Measurements from ENCODE around the gene LMO7. TPM values are rescaled to one million over a fixed set of nuclear protein-coding genes. Genes with fewer than 3 reads are reported as not detected.

The LMO7 gene
- total and polyA plus RNA-seq, 11 donors, result 195 to 573 (median 425) TPM

DNA sequence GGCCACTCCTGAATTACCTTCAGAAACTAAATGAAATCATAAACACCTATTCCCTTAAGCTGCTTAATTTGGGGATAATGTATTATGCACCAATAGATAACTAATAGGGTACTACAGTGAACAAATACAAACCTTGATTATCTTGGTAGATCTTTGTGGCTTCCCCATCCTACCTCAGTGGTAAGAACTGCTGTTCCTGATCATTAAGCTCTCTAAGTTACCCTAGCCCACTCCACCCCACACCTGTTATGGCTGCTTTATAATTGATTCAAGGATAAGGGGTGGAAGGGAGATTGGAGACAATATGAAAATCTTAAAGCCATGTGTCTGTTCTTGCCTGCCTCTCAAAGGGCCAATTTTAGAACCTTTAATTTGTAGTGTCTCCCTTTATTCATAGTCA is 121.2 kb downstream of the LMO7 start:
- Histone ChIP-seq H3K4me1 (peaks cover 0 to 18% (median 0%) of the 10 kb centered on the region in 12 donors), H3K36me3 (no peaks in the 10 kb centered on the region), H3K9me3 (peaks cover 0 to 10% (median 0%) of the 10 kb centered on the region in 12 donors), H3K4me3 (no peak overlapping the region), H3K27me3 (no peaks in the 10 kb centered on the region), H3K27ac (no peak overlapping the region)
- TF ChIP-seq, protein P1, sequence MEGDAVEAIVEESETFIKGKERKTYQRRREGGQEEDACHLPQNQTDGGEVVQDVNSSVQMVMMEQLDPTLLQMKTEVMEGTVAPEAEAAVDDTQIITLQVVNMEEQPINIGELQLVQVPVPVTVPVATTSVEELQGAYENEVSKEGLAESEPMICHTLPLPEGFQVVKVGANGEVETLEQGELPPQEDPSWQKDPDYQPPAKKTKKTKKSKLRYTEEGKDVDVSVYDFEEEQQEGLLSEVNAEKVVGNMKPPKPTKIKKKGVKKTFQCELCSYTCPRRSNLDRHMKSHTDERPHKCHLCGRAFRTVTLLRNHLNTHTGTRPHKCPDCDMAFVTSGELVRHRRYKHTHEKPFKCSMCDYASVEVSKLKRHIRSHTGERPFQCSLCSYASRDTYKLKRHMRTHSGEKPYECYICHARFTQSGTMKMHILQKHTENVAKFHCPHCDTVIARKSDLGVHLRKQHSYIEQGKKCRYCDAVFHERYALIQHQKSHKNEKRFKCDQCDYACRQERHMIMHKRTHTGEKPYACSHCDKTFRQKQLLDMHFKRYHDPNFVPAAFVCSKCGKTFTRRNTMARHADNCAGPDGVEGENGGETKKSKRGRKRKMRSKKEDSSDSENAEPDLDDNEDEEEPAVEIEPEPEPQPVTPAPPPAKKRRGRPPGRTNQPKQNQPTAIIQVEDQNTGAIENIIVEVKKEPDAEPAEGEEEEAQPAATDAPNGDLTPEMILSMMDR (IDR thresholded peaks at IDR 0.05), result no peak
- TF ChIP-seq POLR2A (IDR thresholded peaks at IDR 0.05), result no peak
- DNase-seq (no peak), ATAC-seq (no peak)
- intact Hi-C loops (cut with DNase I), result loop anchor here in 1 of 10 donors (10.0 kb wide), 1 partner anchor 63 kb away; no protein-coding TSS in a partner anchor

DNA sequence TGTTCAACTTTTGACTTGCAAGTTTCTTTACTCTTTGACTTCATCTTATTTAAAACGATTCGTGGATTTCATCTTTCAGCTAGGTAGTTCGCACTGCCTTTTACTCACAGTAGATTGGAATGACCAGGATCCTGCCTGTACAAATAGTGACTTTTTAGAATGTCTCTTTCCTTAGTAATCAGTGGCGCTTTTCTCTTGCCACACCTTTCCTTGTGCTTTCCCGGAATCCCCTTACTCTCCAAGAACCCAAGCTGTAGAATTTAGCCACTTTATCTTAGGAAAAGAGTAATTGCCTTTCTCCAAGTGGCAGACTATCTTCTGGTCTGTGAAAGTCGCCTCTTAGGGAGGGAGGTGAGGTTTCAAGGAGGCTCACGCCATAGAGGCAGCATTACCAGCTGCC is 123.4 kb downstream of the LMO7 start:
- intact Hi-C loops (cut with DNase I), result loop anchor here in 1 of 10 donors (10.0 kb wide), 1 partner anchor 65 kb away; no protein-coding TSS in a partner anchor
- Histone ChIP-seq H3K27me3 (no peaks in the 10 kb centered on the region), H3K36me3 (no peaks in the 10 kb centered on the region), H3K9me3 (no peaks in the 10 kb centered on the region), H3K4me1 (peaks cover 0 to 24% (median 4%) of the 10 kb centered on the region in 12 donors), H3K27ac (peak overlapping the region in 9 of 12 donors; percentile 12 to 82 (median 66)), H3K4me3 (no peak overlapping the region)
- TF ChIP-seq, protein P1 (IDR thresholded peaks at IDR 0.05), result no peak
- DNase-seq (no peak), ATAC-seq (no peak)
- WGBS, 4 donors, result 93 to 96% (median 95%) methylated on average over 7 of the region's 7 CpGs

DNA sequence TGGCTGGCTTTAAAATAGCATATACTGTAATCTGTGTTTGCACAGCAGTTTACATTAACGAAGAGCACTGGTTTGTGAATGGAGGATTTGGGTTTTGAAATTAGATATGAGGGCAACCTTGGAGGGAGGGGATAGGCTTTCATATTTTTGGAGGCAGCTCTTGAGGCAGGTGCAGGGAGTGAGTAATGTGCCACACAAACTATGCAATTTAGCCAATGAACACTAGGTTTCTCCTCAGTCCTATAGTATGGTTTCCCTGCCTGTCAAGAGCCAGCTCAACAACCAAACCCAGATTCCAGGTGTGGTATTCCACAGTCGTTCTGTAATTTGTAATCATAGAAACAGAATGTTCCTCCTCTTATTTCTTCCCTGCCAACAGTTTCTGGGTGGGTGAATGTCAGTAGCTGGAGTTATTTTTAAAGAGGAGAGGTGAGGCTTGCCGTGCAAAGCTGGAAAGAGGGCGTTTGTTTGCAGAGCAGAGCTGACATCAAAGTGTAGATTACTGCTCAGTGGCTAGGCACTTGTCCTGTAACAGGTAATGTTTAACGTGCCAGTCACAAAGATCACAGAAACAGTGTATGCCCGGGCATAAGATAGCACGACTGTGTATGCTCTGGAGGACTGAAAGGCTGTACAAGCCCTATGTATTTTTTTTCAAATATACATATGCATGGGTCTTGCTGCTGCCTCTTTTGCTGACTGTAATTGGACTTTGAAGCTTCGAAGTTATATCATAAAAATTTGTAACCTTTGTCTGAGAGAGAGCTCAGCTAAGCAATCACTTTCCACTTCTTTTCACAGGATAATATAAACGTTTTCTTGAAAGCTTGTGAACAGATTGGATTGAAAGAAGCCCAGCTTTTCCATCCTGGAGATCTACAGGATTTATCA is 124.2 kb downstream of the LMO7 start:
- DNase-seq (peak in 4 of 5 donors; percentile 14 to 37 (median 27)), ATAC-seq (peak; percentile 75 to 89 (median 82))
- Histone ChIP-seq H3K36me3 (no peaks in the 10 kb centered on the region), H3K27me3 (no peaks in the 10 kb centered on the region), H3K4me3 (peak overlapping the region; percentile 10 to 57 (median 44)), H3K27ac (peak overlapping the region; percentile 12 to 82 (median 64)), H3K4me1 (peaks cover 0 to 33% (median 11%) of the 10 kb centered on the region in 12 donors), H3K9me3 (no peaks in the 10 kb centered on the region)
- WGBS, 4 donors, result 29 to 38% (median 34%) methylated on average over 9 of the region's 9 CpGs
- TF ChIP-seq, protein P1 (IDR thresholded peaks at IDR 0.05), result peak in 6 of 12 donors; percentile 13 to 31 (median 19)
- TF ChIP-seq POLR2A (IDR thresholded peaks at IDR 0.05), result peak in 1 of 2 donors; percentile 40
- intact Hi-C loops (cut with DNase I), result loop anchor here in 7 of 10 donors (5.0 to 10.0 kb wide), 4 partner anchors 42 to 94 kb away; no protein-coding TSS in a partner anchor

DNA sequence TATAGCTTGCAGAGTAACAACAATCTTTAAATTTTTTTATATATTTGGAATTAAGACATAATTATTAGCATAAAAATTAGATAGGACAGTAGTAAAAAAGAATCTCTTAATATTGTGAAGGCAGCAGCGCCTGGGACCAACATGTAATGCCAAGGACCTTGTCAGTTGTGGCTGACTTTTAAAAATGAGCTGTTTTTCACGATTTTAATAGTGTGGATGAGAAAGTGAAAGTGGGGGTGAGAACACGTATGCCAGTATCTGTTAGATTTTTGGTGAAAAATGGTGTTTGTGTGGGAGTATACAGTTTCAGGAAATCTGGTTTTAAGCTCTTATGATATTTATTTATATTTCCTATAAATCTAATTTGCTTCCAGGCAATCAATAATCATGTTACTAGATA is 125.2 kb downstream of the LMO7 start:
- Histone ChIP-seq H3K27ac (peak overlapping the region in 11 of 12 donors; percentile 35 to 82 (median 66)), H3K27me3 (no peaks in the 10 kb centered on the region), H3K4me1 (peaks cover 0 to 39% (median 13%) of the 10 kb centered on the region in 12 donors), H3K4me3 (peak overlapping the region; percentile 10 to 57 (median 44)), H3K9me3 (no peaks in the 10 kb centered on the region), H3K36me3 (no peaks in the 10 kb centered on the region)
- ATAC-seq (no peak), DNase-seq (no peak)
- 9 to 30% (median 23%) methylated on average over 3 of the region's 3 CpGs for WGBS, 4 donors
- TF ChIP-seq, protein P1 (IDR thresholded peaks at IDR 0.05), result no peak
- no peak for TF ChIP-seq POLR2A (IDR thresholded peaks at IDR 0.05)
- intact Hi-C loops (cut with DNase I), result loop anchor here in 7 of 10 donors (5.0 to 10.0 kb wide), 4 partner anchors 41 to 93 kb away; no protein-coding TSS in a partner anchor
